Endometrial microvascular endothelial cells (primary cell): ENCODE results near the gene ERBB3. TPM values are rescaled to one million over a fixed set of nuclear protein-coding genes. Genes with fewer than 3 reads are reported as not detected.
"Not testable (repeated sequence)": the region's sequence is repeated elsewhere in the genome, so short reads cannot be mapped to it uniquely, and the experiment has no call there.

Experiments
- in situ Hi-C: cut with HindIII; loops from 2 replicates; pipeline ENCODE4 v1.10.0; 2017; ENCODE audit warnings: low sequenced_read_pairs, low pct_unique_long_range_greater_than_20kb; ENCODE audit errors: inconsistent ontology term
- total RNA-seq: library from RNA; depleted of rRNA; stranded (reverse); fragments of >200 nt; gene quantifications from one replicate; pipeline ENCODE4 v1.2.3, GENCODE V29; 2015; ENCODE audit errors: inconsistent ontology term

ERBB3 gene
- not detected for total RNA-seq

GRCh38 chr12:56079723-56080555 is at the start of gene ERBB3:
Gene ERBB3, plus strand, starts transcription at chr12:56080165. Its CDS starts 136 bp downstream, at chr12:56080301.
- in situ Hi-C loops, result no loop called here

GRCh38 chr12:56031987-56032386 is 48.0 kb upstream of the ERBB3 start:
- in situ Hi-C loops, result no loop called here

- in situ Hi-C loops, result no loop called here
These were observed 45.2 kb upstream of the ERBB3 start for GRCh38 chr12:56034586-56035332.

- in situ Hi-C loops, result no loop called here
These were observed 42.8 kb upstream of the ERBB3 start for GRCh38 chr12:56037161-56037560.

- in situ Hi-C loops, result no loop called here
These were observed 41.8 kb upstream of the ERBB3 start for GRCh38 chr12:56038022-56038655.

GRCh38 chr12:56040151-56040550 is 39.8 kb upstream of the ERBB3 start:
- in situ Hi-C loops, result no loop called here

GRCh38 chr12:56040963-56041551 is 38.9 kb upstream of the ERBB3 start:
- in situ Hi-C loops, result no loop called here

GRCh38 chr12:56041552-56042429 is 38.2 kb upstream of the ERBB3 start, which contains the start of gene RPS26:
Gene RPS26, plus strand, starts transcription at chr12:56041918. Its CDS starts 249 bp downstream, at chr12:56042167.
- in situ Hi-C loops, result no loop called here

GRCh38 chr12:56042430-56042813 is 37.5 kb upstream of the ERBB3 start:
- in situ Hi-C loops, result not testable (repeated sequence)

- in situ Hi-C loops, result no loop called here
These were observed 37.1 kb upstream of the ERBB3 start for GRCh38 chr12:56042843-56043242.

- in situ Hi-C loops, result no loop called here
These were observed 33.8 kb upstream of the ERBB3 start for GRCh38 chr12:56046027-56046780.

- in situ Hi-C loops, result no loop called here
These were observed 26.5 kb upstream of the ERBB3 start for GRCh38 chr12:56053407-56053893.

- in situ Hi-C loops, result not testable (repeated sequence)
These were observed 20.0 kb upstream of the ERBB3 start for GRCh38 chr12:56059964-56060363.

GRCh38 chr12:56061982-56062381 is 18.0 kb upstream of the ERBB3 start:
- in situ Hi-C loops, result no loop called here

GRCh38 chr12:56062996-56063395 is 17.0 kb upstream of the ERBB3 start:
- in situ Hi-C loops, result no loop called here

- in situ Hi-C loops, result no loop called here
These were observed 8.3 kb upstream of the ERBB3 start for GRCh38 chr12:56071648-56072047.

GRCh38 chr12:56074396-56074795 is 5.6 kb upstream of the ERBB3 start:
- in situ Hi-C loops, result no loop called here
